Measurements from ENCODE around the gene DCTPP1.

The DCTPP1 gene

DNA sequence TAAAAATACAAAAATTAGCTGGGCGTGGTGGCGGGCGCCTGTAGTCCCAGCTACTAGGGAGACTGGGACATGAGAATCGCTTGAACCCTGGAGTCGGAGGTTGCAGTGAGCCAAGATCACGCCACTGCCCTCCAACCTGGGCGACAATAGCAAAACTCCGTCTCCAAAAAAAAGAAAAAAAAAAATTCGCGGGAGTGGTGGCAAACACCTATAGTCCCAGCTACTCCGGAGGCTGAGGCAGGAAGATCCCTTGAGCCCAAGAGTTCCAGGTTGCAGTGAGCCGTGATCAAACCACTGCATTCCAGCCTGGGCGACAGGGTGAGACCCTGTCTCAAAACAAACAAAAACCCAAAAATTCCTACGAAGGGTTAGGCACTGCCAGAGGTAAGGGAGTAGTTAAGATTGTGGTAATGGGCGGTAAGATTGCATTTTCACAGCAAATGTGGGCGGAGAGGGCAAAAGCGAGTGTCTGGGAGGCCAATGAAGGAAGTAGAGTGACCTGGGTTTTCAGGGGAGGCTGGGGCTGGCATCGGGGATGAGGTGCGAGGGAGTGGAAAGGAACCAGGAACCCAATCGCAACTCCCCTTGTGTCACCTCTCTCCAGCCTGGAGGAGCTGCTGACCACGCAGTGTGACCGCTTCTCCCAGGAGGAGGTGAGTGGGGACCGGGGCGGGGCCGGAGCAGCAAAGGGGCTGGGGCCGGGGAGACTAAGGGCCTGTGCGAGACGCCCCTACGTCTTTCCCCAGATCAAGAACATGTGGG lies 52.6 kb downstream of the DCTPP1 start:
- H3K4me3 ChIP-seq (ENCODE audit: insufficient read depth, low read depth, low read length, poor library complexity, severe bottlenecking): peak overlapping the region; percentile 70
- H3K9me3 ChIP-seq (ENCODE audit: control insufficient read depth, low read length): no peaks in the 10 kb centered on the region
- no peaks in the 10 kb centered on the region for H3K27me3 ChIP-seq (replicated peaks; ENCODE audit: control insufficient read depth, insufficient read depth, low read length, poor library complexity, severe bottlenecking)
- no peak for DNase-seq
- peaks cover 55% of the 10 kb centered on the region for H3K4me1 ChIP-seq (ENCODE audit: control insufficient read depth, insufficient read depth, low read length, poor library complexity, severe bottlenecking)
- no peaks in the 10 kb centered on the region for H3K36me3 ChIP-seq (ENCODE audit: control insufficient read depth, insufficient read depth, low read length)
- H3K27ac ChIP-seq (ENCODE audit: insufficient read depth, low read length, poor library complexity, severe bottlenecking): peak overlapping the region; percentile 100

DNA sequence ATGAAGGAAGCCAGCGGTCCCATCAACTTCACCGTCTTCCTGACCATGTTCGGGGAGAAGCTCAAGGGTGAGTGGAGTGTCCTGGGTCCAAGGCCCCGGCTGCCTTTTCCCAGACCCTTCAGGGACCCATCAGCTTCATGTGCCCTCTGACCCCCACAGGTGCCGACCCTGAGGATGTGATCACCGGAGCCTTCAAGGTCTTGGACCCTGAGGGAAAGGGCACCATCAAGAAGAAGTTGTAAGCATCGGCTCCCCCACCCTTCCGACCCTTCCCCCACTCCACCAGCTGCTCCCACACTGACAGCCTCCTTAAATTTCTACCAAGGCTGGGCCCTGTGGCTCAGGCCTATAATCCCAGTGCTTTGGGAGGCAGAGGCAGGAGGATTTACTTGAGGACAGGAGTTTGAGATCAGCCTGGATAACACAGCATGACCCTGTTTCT lies 53.3 kb downstream of the DCTPP1 start:
- no peak overlapping the region for H3K4me3 ChIP-seq (ENCODE audit: insufficient read depth, low read depth, low read length, poor library complexity, severe bottlenecking)
- H3K27me3 ChIP-seq (replicated peaks; ENCODE audit: control insufficient read depth, insufficient read depth, low read length, poor library complexity, severe bottlenecking): no peaks in the 10 kb centered on the region
- H3K36me3 ChIP-seq (ENCODE audit: control insufficient read depth, insufficient read depth, low read length): no peaks in the 10 kb centered on the region
- peaks cover 50% of the 10 kb centered on the region for H3K4me1 ChIP-seq (ENCODE audit: control insufficient read depth, insufficient read depth, low read length, poor library complexity, severe bottlenecking)
- DNase-seq: no peak
- peak overlapping the region; percentile 100 for H3K27ac ChIP-seq (ENCODE audit: insufficient read depth, low read length, poor library complexity, severe bottlenecking)
- H3K9me3 ChIP-seq (ENCODE audit: control insufficient read depth, low read length): no peaks in the 10 kb centered on the region

DNA sequence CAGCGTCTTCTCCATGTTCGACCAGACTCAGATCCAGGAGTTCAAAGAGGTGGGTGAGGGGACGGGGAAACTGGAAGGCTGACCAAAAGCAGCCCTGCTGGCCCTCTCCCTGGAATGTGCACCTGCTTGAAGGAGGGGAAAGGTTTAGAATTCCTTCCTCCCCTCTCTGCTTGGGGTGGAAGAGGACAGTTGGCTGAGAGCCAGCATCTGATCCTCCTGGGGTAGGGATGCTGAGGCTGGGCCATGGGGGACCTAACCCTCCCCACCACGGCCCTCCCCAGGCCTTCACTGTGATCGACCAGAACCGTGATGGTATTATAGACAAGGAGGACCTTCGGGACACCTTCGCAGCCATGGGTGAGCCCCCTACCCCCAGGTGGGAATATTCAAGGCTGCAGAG lies 54.0 kb downstream of the DCTPP1 start:
- Histone ChIP-seq H3K9me3 (ENCODE audit: control insufficient read depth, low read length) (no peaks in the 10 kb centered on the region), H3K4me1 (ENCODE audit: control insufficient read depth, insufficient read depth, low read length, poor library complexity, severe bottlenecking) (peaks cover 48% of the 10 kb centered on the region), H3K36me3 (ENCODE audit: control insufficient read depth, insufficient read depth, low read length) (no peaks in the 10 kb centered on the region), H3K4me3 (ENCODE audit: insufficient read depth, low read depth, low read length, poor library complexity, severe bottlenecking) (no peak overlapping the region), H3K27me3 (replicated peaks; ENCODE audit: control insufficient read depth, insufficient read depth, low read length, poor library complexity, severe bottlenecking) (no peaks in the 10 kb centered on the region), H3K27ac (ENCODE audit: insufficient read depth, low read length, poor library complexity, severe bottlenecking) (peak overlapping the region; percentile 13)
- DNase-seq: no peak

DNA sequence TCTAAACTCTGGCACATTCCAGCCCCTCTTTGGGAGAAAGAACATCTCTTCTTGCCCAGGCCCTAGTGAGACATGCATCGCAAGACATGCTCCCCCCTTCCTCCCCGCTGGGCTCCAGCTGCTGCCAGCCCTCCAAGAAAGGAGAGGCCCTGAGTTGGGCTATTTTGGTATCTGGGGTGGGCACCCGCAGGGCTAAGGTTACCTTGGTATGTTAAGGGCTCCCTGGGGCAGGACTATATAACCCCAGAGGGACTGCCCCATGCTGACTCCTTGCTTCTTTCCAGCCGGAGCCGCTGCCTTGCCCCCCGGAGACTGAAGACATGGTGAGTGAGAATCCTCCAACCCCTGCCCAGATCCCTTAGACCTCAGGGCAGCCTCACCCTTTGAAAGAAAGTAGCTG lies 55.3 kb downstream of the DCTPP1 start, which contains the start of gene MYL11:
Gene MYL11, plus strand, starts transcription at position 265 of the 400 bp plus-strand sequence. Its CDS starts 56 bp downstream, at position 321.
- Histone ChIP-seq H3K36me3 (ENCODE audit: control insufficient read depth, insufficient read depth, low read length) (no peaks in the 10 kb centered on the region), H3K27me3 (replicated peaks; ENCODE audit: control insufficient read depth, insufficient read depth, low read length, poor library complexity, severe bottlenecking) (no peaks in the 10 kb centered on the region), H3K9me3 (ENCODE audit: control insufficient read depth, low read length) (no peaks in the 10 kb centered on the region), H3K4me1 (ENCODE audit: control insufficient read depth, insufficient read depth, low read length, poor library complexity, severe bottlenecking) (peaks cover 37% of the 10 kb centered on the region), H3K27ac (ENCODE audit: insufficient read depth, low read length, poor library complexity, severe bottlenecking) (peak within 1 kb of the TSS; percentile 13), H3K4me3 (ENCODE audit: insufficient read depth, low read depth, low read length, poor library complexity, severe bottlenecking) (no peak within 1 kb of the TSS)
- no peak for DNase-seq

Data from effector memory CD4-positive, alpha-beta T cell (primary cell).